ENCODE measurements around the gene ZNF780A. TPM values are rescaled to one million over a fixed set of nuclear protein-coding genes. Genes with fewer than 3 reads are reported as not detected.

Gene ZNF780A
- polyA plus RNA-seq, 1 experiment: 4.2 TPM

DNA sequence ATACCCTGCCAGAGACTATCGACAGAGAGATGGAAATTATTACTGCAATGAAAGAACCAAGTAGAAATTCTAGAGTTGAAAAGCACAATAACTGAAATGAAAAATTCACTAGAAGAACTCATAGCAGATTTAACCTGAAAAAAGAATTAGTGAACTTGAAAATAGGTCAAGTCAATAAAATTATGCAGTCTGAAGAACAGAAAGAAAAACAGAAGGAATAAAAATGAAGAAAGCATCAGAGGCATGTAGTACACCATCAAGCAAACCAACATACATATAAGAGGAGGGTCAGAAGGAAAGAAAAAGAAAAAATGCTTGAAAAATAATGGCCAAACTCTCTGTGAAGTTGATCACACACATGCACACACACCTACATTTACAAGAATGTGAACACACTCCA lies 31.1 kb downstream of the ZNF780A start:
- TF ChIP-seq, protein P1, sequence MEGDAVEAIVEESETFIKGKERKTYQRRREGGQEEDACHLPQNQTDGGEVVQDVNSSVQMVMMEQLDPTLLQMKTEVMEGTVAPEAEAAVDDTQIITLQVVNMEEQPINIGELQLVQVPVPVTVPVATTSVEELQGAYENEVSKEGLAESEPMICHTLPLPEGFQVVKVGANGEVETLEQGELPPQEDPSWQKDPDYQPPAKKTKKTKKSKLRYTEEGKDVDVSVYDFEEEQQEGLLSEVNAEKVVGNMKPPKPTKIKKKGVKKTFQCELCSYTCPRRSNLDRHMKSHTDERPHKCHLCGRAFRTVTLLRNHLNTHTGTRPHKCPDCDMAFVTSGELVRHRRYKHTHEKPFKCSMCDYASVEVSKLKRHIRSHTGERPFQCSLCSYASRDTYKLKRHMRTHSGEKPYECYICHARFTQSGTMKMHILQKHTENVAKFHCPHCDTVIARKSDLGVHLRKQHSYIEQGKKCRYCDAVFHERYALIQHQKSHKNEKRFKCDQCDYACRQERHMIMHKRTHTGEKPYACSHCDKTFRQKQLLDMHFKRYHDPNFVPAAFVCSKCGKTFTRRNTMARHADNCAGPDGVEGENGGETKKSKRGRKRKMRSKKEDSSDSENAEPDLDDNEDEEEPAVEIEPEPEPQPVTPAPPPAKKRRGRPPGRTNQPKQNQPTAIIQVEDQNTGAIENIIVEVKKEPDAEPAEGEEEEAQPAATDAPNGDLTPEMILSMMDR (IDR thresholded peaks at IDR 0.05; ENCODE audit: insufficient read depth, low read depth, low read length): no peak
- ChIA-PET CTCF (no interaction called here), POLR2A (no interaction called here)
- H3K36me3 ChIP-seq (ENCODE audit: control insufficient read depth, insufficient read depth, low read length): no peaks in the 10 kb centered on the region
- no peaks in the 10 kb centered on the region for H3K27me3 ChIP-seq (ENCODE audit: control insufficient read depth, insufficient read depth, low read length)
- H3K4me3 ChIP-seq (ENCODE audit: low read depth, low read length): no peak overlapping the region
- no peak for DNase-seq (ENCODE audit: low read depth)

DNA sequence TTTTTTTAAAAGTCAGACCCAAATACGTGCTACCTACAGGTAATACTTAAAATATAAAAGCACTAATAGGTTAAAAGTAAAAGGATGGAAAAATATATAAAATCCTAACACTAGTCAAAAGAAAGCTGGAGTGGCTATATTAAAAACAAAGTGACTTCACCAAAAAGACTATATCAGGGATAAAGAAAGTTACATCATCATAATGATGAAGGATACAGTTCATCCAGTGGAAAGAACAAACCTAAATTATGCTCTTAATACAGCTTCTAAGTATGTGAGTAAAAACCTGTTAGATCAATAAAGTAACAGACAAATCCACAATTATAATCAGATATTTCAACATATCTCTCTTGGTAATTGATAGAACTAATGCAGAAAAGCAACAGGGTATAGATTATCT lies 33.6 kb downstream of the ZNF780A start:
- no peaks in the 10 kb centered on the region for H3K27me3 ChIP-seq (ENCODE audit: control insufficient read depth, insufficient read depth, low read length)
- POLR2A ChIA-PET: interaction anchor here (0.7 kb wide), 1 partner anchor 87 kb away, joined by 4 read pairs; no protein-coding TSS in a partner anchor
- no peaks in the 10 kb centered on the region for H3K36me3 ChIP-seq (ENCODE audit: control insufficient read depth, insufficient read depth, low read length)
- CTCF ChIA-PET: no interaction called here
- TF ChIP-seq, protein P1 (IDR thresholded peaks at IDR 0.05; ENCODE audit: insufficient read depth, low read depth, low read length): no peak
- H3K4me3 ChIP-seq (ENCODE audit: low read depth, low read length): no peak overlapping the region
- DNase-seq (ENCODE audit: low read depth): no peak

DNA sequence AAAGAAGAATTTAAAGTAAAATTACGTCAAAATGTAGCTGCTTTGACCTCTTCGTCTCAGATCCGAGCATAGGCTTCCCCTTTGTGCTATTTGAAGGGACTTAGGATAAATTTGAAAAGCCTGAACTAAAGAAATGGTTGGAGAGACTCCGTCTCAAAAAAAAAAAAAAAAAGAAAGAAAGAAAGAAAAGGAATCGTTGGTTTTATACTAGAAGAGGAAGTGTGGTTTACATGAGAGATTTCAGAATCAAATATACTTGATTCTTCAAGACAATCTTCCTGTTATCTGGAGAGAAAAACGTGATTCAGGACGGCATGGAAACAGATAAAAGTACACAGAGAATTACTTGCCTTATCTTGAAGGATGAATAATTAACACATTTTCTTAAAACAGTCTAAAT lies 34.2 kb downstream of the ZNF780A start:
- DNase-seq (ENCODE audit: low read depth): no peak
- Histone ChIP-seq H3K4me3 (ENCODE audit: low read depth, low read length) (peak overlapping the region; percentile 71), H3K27me3 (ENCODE audit: control insufficient read depth, insufficient read depth, low read length) (no peaks in the 10 kb centered on the region), H3K36me3 (ENCODE audit: control insufficient read depth, insufficient read depth, low read length) (no peaks in the 10 kb centered on the region)
- ChIA-PET POLR2A (no interaction called here), CTCF (no interaction called here)
- TF ChIP-seq, protein P1 (IDR thresholded peaks at IDR 0.05; ENCODE audit: insufficient read depth, low read depth, low read length): no peak

DNA sequence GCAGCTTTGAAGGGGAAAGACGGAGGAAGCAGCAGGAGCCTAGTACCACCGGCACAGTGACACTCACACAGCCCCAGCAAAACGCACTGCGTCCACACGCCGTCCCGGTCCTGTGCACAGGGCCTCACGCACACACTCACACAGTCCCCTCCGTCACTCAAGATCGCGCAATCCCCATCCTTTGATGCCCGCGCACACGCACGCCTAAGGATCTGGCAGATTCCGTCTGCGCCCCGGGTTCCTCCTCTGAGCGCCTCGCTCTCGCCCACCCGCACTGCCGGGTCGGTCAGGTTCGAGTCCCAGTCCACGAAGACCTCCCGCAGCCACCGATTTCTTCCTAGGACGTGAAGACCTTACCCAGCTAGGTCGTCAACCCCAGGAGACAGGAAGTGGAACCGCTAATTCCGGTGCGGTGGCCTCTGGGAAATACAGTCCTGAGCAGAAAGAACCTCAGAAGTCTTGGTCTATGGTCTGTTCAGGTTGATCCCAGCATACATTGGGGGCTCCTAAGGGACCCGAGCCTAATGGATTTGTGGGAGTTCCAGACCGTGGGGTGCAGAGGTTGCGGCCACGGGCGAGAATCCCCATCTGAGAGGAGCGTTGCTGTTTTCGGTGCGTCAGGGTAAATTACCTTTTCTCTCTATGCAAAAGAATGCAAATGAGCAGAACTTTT lies 34.8 kb downstream of the ZNF780A start, which contains the start of gene ZNF780B:
Gene ZNF780B (minus strand): TSS at position 400 of the 673 bp plus-strand sequence. CDS start 5,899 bp downstream, outside the sequence.
- POLR2A ChIA-PET: no interaction called here
- TF ChIP-seq, protein P1 (IDR thresholded peaks at IDR 0.05; ENCODE audit: insufficient read depth, low read depth, low read length): no peak
- DNase-seq (ENCODE audit: low read depth): peak; percentile 7
- Histone ChIP-seq H3K4me3 (ENCODE audit: low read depth, low read length) (peak within 1 kb of the TSS; percentile 71), H3K36me3 (ENCODE audit: control insufficient read depth, insufficient read depth, low read length) (no peaks in the 10 kb centered on the region), H3K27me3 (ENCODE audit: control insufficient read depth, insufficient read depth, low read length) (no peaks in the 10 kb centered on the region)
- CTCF ChIA-PET: no interaction called here

DNA sequence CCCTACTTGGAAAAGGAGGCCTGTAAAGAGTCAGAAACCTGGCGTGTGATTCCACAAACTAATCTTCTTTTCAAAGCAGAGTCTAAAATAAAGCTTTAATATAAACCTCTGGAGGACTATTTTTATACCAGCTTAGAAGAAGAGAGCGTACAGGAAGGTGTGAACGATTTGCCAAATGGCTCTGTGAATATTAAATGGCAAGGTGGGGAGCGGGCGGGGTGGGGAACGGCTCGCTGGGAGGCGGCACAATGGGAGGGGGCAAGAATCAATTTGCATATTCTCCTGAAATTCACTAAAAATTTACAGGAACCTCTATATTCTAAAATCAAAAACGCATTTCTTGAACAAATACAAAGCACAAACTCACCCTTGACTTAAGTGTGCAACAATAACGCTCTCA lies 35.7 kb downstream of the ZNF780A start:
- no peaks in the 10 kb centered on the region for H3K27me3 ChIP-seq (ENCODE audit: control insufficient read depth, insufficient read depth, low read length)
- POLR2A ChIA-PET: no interaction called here
- CTCF ChIA-PET: no interaction called here
- H3K4me3 ChIP-seq (ENCODE audit: low read depth, low read length): peak overlapping the region; percentile 71
- no peak for DNase-seq (ENCODE audit: low read depth)
- TF ChIP-seq, protein P1 (IDR thresholded peaks at IDR 0.05; ENCODE audit: insufficient read depth, low read depth, low read length): no peak
- no peaks in the 10 kb centered on the region for H3K36me3 ChIP-seq (ENCODE audit: control insufficient read depth, insufficient read depth, low read length)
